Central memory CD4-positive, alpha-beta T cell (primary cell): ENCODE data around the gene MYL6.
"Not testable (repeated sequence)": the region's sequence is repeated elsewhere in the genome, so short reads cannot be mapped to it uniquely, and the experiment has no call there.

ENCODE experiments used
- DNase-seq: peaks from one replicate; pipeline ENCODE4 v3.0.0; 2022
- total RNA-seq, 3 experiments: gene quantifications; one replicate each; lab custom pipeline; 2026; lab: John Stamatoyannopoulos, UW

MYL6 gene
- total RNA-seq, result 204 to 369 (median 237) reads per million in 3 experiments

GRCh38 chr12:56158029-56158925 is at the start of gene MYL6:
TSS of gene MYL6 (plus strand) at chr12:56158359. CDS start at chr12:56158402, 43 bp downstream.
- DNase-seq, result peak; percentile 92

- DNase-seq, result no peak
Observed at GRCh38 chr12:56110571-56110970, 47.6 kb upstream of the MYL6 start.

DNA sequence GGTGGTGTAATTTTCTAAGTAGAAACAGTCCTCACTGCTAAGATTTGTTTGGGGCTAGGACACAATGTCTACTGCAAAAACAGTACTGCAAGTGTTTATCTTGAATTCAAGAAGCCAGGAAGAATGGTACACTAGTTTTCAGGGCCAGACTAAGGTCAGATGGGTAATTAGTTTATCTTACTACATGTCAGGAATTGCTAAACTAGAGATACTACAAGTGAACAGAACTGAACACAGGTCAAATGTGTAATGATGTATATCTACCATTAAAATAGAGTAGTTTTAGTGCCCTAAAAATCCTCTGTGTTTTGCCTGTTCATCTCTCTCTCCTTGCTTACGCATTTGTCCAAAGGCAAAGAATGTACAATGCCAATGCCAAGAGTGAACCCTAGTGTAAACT is 44.1 kb upstream of the MYL6 start:
- no peak for DNase-seq

DNA sequence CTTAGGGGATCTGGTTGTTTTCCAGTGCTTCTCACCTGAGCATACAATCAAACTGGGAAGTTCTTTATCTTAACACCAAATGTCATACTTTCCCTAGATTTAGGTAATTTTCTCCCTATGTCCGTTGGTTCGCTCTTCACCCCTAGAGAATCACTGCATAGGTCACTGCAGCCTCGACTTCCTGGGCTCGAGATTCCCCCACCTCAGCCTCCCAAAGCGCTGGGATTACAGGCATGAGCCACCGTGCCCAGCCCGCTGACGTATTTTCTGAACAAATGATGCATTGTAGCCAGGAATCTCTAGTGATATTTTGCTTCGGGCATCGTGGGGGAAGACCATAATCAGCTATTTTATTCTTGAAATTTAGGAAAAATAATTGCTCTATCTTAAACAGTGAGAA is 42.8 kb upstream of the MYL6 start:
- no peak for DNase-seq

- DNase-seq, result peak; percentile 94
Observed at GRCh38 chr12:56116267-56117081, 41.7 kb upstream of the MYL6 start, which contains the start of gene RPL41. TSS of gene RPL41 (plus strand) at chr12:56116633.

DNA sequence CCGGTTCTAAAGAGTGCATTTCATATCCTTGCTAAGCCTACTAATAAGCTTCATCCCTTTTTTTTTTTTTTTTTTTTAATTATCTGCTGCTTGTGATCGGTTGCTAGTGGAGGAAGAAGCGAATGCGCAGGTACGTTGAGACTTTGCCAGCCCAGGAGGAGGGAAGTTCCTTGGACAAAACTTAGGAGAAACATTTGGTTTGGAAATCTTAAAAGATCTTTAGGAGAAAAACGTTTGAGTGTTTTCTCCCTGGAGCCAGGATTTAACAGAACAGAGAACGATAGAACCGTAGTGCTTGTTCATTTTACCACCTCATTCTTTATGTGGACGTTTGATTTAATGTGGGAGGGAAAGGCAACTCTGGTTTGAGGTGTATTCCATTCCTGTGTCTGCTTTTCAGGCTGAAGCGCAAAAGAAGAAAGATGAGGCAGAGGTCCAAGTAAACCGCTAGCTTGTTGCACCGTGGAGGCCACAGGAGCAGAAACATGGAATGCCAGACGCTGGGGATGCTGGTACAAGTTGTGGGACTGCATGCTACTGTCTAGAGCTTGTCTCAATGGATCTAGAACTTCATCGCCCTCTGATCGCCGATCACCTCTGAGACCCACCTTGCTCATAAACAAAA is 41.0 kb upstream of the MYL6 start:
- DNase-seq, result not testable (repeated sequence)

GRCh38 chr12:56117778-56118687 is 40.1 kb upstream of the MYL6 start, which contains the start of gene ZC3H10:
TSS of gene ZC3H10 (plus strand) at chr12:56118266. CDS start at chr12:56120563, 2,297 bp downstream.
- DNase-seq, result peak; percentile 99

- no peak for DNase-seq
Observed at GRCh38 chr12:56118688-56119357, 39.3 kb upstream of the MYL6 start.

DNA sequence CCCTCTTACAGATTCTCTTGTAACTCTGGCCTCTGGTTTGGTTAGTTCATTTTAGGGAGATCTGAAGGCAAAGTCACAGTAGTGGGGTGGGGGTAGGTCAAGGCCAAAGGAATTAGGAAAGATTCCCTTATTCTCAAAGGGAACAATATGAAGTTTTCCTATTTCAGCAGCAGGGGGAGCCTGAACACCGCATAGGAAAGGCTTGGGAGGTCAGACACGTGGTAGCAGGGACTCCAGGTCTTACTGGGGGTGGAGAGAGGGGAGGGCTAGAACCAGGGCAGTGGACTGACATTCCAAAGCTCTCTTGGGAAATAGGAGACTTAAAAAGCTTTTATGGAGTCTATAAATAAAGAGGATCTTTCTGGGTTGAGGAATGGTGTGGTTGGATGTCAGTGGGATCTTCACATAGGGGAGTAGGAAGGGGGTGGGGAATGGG is 38.8 kb upstream of the MYL6 start:
- DNase-seq, result peak; percentile 65

GRCh38 chr12:56120158-56120846 is 37.9 kb upstream of the MYL6 start:
- DNase-seq, result no peak

DNA sequence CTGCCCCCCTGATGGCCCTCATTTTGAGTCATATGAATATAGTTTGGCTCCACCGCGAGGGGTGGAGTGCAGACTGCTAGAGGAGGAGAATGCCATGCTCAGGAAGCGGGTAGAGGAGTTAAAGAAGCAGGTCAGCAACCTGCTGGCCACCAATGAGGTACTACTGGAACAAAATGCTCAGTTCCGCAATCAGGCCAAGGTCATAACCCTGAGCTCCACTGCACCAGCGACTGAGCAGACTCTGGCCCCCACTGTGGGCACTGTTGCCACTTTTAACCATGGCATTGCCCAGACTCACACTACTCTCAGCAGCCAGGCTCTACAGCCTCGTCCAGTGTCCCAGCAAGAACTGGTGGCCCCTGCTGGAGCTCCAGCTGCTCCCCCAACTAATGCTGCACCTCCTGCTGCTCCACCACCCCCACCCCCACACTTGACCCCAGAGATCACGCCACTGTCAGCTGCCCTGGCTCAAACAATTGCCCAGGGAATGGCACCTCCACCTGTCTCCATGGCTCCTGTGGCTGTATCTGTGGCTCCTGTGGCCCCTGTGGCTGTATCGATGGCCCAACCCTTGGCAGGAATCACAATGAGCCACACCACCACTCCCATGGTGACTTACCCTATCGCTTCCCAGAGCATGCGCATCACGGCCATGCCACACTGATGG is 36.8 kb upstream of the MYL6 start:
- DNase-seq, result no peak

DNA sequence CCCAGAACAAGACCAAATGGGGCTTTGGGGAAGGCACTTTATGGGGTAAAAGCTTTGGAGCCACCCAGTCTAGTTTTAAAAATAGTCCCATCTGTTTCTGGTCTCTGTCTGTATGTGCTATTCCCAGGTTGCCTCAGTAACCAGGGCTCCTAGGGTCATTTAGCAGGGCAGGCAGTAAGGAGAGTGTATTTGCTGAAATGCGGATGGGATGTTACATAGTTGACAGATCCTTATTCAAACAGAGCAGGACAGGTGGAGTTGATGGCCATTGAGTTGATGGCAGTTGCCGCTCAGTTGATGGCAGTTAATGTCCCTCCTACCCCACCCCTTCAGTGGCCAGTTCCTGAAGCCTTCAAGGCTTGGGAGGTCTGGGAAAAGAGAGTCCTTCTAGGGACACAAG is 35.5 kb upstream of the MYL6 start:
- DNase-seq, result no peak

GRCh38 chr12:56124133-56124532 is 34.0 kb upstream of the MYL6 start:
- DNase-seq, result no peak

- DNase-seq, result no peak
Observed at GRCh38 chr12:56126732-56127239, 31.4 kb upstream of the MYL6 start.

- no peak for DNase-seq
Observed at GRCh38 chr12:56127485-56127887, 30.7 kb upstream of the MYL6 start.

DNA sequence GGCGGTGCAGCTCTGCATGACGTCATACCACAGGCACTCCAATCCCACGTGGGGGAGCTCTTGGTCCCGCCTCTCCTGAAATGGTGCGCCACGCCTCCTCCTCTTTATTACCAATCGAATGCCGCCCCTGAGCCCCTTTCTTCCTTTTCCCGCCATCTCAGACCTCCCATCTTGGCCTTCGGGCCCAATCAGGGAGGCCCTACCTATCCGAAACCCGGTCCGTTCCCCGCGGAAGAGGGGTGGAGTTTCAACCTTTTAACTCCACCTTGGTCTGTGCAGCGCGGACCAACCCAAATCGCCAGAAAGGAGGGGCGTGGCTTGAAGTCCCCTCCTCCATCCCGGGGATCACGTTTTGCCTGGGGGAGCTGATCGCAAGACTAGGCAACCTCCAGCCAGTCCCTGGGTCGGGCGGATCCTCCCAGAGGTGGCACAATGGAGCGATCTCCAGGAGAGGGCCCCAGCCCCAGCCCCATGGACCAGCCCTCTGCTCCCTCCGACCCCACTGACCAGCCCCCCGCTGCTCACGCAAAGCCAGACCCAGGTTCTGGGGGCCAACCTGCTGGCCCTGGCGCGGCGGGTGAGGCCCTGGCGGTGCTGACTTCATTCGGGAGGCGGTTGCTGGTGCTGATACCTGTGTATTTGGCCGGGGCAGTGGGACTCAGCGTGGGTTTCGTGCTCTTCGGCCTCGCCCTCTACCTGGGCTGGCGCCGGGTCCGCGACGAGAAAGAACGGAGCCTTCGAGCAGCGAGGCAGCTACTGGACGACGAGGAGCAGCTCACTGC is 30.1 kb upstream of the MYL6 start, which contains the start of gene ESYT1:
Gene ESYT1 (plus strand): TSS at position 380 of the 782 bp plus-strand sequence. CDS start 53 bp downstream, at position 433.
- DNase-seq, result peak; percentile 100

- DNase-seq, result no peak
Observed at GRCh38 chr12:56128670-56129205, 29.4 kb upstream of the MYL6 start.

- peak; percentile 73 for DNase-seq
Observed at GRCh38 chr12:56129206-56129941, 28.8 kb upstream of the MYL6 start.
